Measurements from ENCODE around the gene NPY5R. TPM values are rescaled to one million over a fixed set of nuclear protein-coding genes. Genes with fewer than 3 reads are reported as not detected.

Gene NPY5R
- total RNA-seq, 1 donor from 2014 or later, result not detected

GRCh38 chr4:163350672-163351071 lies 7.0 kb downstream of the NPY5R start:
- intact Hi-C loops (cut with micrococcal nuclease), result loop anchor here (10.0 kb wide), 1 partner anchor 194 kb away; no protein-coding TSS in a partner anchor
- H3K36me3 Mint-ChIP-seq (ENCODE audit: low read depth), result no peaks in the 10 kb centered on the region
- no peaks in the 10 kb centered on the region for H3K9me3 Mint-ChIP-seq
- no peak for DNase-seq (ENCODE audit: low spot score)
- no peak overlapping the region for H3K27ac Mint-ChIP-seq
- H3K27me3 Mint-ChIP-seq (ENCODE audit: low read depth), result peaks cover 10% of the 10 kb centered on the region
- H3K4me3 Mint-ChIP-seq (ENCODE audit: low read depth), result no peak overlapping the region
- no peaks in the 10 kb centered on the region for H3K4me1 Mint-ChIP-seq (ENCODE audit: low read depth)

DNA sequence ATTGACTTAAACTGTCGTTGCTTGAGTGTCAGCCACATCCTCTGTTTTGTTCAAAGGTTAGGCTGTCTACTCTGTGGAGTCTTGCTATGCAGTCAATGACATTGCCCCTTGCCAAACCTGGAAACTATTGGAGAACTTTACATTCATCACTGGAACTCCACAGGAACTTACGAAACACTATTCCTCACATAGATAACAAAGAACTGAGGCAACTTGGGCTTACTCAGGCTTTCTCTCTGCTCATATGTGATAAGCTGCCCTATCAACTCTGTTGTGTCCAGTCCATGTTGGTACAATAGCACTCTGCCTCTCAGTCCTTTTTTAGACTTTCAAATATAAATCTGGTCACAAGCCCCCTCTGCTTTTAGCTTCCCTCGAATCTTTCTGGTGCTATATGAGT lies 9.4 kb downstream of the NPY5R start:
- no peak for DNase-seq (ENCODE audit: low spot score)
- Mint-ChIP-seq H3K4me3 (ENCODE audit: low read depth) (no peak overlapping the region), H3K36me3 (ENCODE audit: low read depth) (no peaks in the 10 kb centered on the region), H3K4me1 (ENCODE audit: low read depth) (no peaks in the 10 kb centered on the region), H3K9me3 (no peaks in the 10 kb centered on the region), H3K27me3 (ENCODE audit: low read depth) (no peaks in the 10 kb centered on the region), H3K27ac (no peak overlapping the region)
- intact Hi-C loops (cut with micrococcal nuclease), result loop anchor here (10.0 kb wide), 1 partner anchor 192 kb away; no protein-coding TSS in a partner anchor

- H3K36me3 Mint-ChIP-seq (ENCODE audit: low read depth), result no peaks in the 10 kb centered on the region
- H3K9me3 Mint-ChIP-seq, result no peaks in the 10 kb centered on the region
- no peaks in the 10 kb centered on the region for H3K4me1 Mint-ChIP-seq (ENCODE audit: low read depth)
- no peak overlapping the region for H3K27ac Mint-ChIP-seq
- DNase-seq (ENCODE audit: low spot score), result no peak
- H3K4me3 Mint-ChIP-seq (ENCODE audit: low read depth), result no peak overlapping the region
- intact Hi-C loops (cut with micrococcal nuclease), result loop anchor here (10.0 kb wide), 1 partner anchor 189 kb away; no protein-coding TSS in a partner anchor
- H3K27me3 Mint-ChIP-seq (ENCODE audit: low read depth), result no peaks in the 10 kb centered on the region
Measured at GRCh38 chr4:163356104-163356503, 12.4 kb downstream of the NPY5R start.

DNA sequence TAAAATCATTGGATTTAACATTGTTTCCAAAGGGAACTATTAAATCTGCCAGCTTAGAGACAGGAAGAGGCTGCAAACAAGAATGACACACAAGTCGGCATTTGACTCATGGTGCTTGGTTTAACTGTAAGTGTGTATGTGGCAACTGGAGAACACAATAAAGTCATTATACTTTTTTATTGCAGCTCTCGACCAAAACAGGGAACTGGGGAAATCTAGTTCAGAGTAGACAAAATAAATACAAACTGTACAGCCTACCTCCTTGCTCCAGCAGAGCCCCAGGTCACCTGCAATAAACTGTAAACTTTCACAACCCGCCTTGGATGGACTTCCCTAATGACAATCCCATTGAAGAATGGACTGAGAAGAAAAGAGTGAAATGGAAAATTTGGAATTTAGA lies 24.0 kb downstream of the NPY5R start:
- intact Hi-C loops (cut with micrococcal nuclease), result no loop called here

GRCh38 chr4:163372029-163372428 lies 28.3 kb downstream of the NPY5R start:
- H3K27ac Mint-ChIP-seq, result no peak overlapping the region
- H3K9me3 Mint-ChIP-seq, result no peaks in the 10 kb centered on the region
- no peaks in the 10 kb centered on the region for H3K27me3 Mint-ChIP-seq (ENCODE audit: low read depth)
- H3K4me1 Mint-ChIP-seq (ENCODE audit: low read depth), result no peaks in the 10 kb centered on the region
- H3K36me3 Mint-ChIP-seq (ENCODE audit: low read depth), result no peaks in the 10 kb centered on the region
- no peak overlapping the region for H3K4me3 Mint-ChIP-seq (ENCODE audit: low read depth)
- DNase-seq (ENCODE audit: low spot score), result no peak
- intact Hi-C loops (cut with micrococcal nuclease), result no loop called here

More for the DNA sequence above, 24.0 kb downstream of the NPY5R start:
- H3K36me3 Mint-ChIP-seq (ENCODE audit: low read depth), result no peaks in the 10 kb centered on the region
- H3K4me1 Mint-ChIP-seq (ENCODE audit: low read depth), result no peaks in the 10 kb centered on the region
- H3K27me3 Mint-ChIP-seq (ENCODE audit: low read depth), result no peaks in the 10 kb centered on the region
- DNase-seq (ENCODE audit: low spot score), result no peak
- H3K9me3 Mint-ChIP-seq, result no peaks in the 10 kb centered on the region
- no peak overlapping the region for H3K4me3 Mint-ChIP-seq (ENCODE audit: low read depth)
- H3K27ac Mint-ChIP-seq, result no peak overlapping the region

DNA sequence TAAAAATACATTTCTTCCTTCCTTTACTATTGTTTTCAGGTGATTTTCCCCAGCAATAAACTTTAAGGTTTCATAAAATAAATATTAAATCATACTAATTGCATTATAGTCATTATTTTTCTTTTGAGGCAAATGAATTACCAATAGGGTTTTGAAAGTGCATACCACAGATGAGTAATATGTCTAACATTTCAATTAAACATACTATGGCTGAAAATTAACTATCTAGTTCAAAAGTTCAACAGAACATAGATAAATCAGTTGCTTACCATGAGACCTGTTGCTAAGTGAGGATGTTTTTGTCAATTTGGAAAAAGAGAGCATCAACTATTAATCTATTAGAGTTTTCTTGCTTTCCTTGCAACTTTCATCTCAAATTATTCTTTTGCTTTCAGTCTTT lies 35.0 kb downstream of the NPY5R start:
- Mint-ChIP-seq H3K36me3 (ENCODE audit: low read depth) (no peaks in the 10 kb centered on the region), H3K9me3 (no peaks in the 10 kb centered on the region), H3K27me3 (ENCODE audit: low read depth) (no peaks in the 10 kb centered on the region), H3K27ac (no peak overlapping the region), H3K4me3 (ENCODE audit: low read depth) (no peak overlapping the region), H3K4me1 (ENCODE audit: low read depth) (no peaks in the 10 kb centered on the region)
- intact Hi-C loops (cut with micrococcal nuclease), result no loop called here
- no peak for DNase-seq (ENCODE audit: low spot score)

DNA sequence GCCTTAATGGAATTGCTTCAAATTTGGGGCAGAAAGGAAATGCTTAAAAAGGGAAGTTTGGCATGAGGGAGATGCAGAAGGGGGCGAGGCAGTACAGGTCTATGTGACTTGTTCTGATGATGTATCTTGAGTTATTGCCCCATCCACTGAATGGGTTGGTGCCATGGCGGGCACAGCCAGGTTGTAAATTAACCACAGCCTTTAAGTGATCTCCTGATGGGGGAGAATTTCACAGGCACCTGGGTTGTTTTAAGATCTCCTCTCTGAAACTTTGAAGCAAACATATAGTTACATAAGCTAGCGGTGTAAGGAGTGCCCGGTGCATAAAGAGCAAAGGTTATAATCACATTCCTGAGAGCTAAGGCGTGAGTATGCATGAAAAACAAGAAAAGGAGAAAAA lies 37.0 kb downstream of the NPY5R start:
- Mint-ChIP-seq H3K27me3 (ENCODE audit: low read depth) (no peaks in the 10 kb centered on the region), H3K36me3 (ENCODE audit: low read depth) (no peaks in the 10 kb centered on the region), H3K9me3 (no peaks in the 10 kb centered on the region), H3K4me1 (ENCODE audit: low read depth) (no peaks in the 10 kb centered on the region), H3K4me3 (ENCODE audit: low read depth) (no peak overlapping the region), H3K27ac (no peak overlapping the region)
- intact Hi-C loops (cut with micrococcal nuclease), result no loop called here
- DNase-seq (ENCODE audit: low spot score), result no peak

- Mint-ChIP-seq H3K9me3 (no peaks in the 10 kb centered on the region), H3K4me3 (ENCODE audit: low read depth) (no peak overlapping the region), H3K4me1 (ENCODE audit: low read depth) (no peaks in the 10 kb centered on the region), H3K36me3 (ENCODE audit: low read depth) (no peaks in the 10 kb centered on the region), H3K27ac (no peak overlapping the region), H3K27me3 (ENCODE audit: low read depth) (no peaks in the 10 kb centered on the region)
- intact Hi-C loops (cut with micrococcal nuclease), result no loop called here
- no peak for DNase-seq (ENCODE audit: low spot score)
Measured at GRCh38 chr4:163382178-163382869, 38.6 kb downstream of the NPY5R start.

DNA sequence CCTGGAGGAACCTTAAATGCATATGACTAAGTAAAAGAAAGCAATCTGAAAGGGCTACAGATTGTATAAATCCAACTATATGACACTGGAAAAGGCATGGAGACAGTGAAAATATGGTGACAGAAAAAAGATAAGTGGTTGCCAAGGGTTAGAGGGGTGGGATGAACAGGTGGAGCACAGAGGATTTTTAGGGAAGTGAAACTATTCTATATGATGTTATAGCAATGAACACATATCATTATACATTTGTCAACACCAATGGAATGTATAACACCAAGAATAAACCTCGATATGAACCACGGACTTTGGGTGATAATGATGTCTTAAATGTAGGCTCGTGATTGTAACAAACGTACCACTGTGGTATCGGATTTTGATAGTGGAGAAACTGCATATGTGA lies 40.7 kb downstream of the NPY5R start:
- Mint-ChIP-seq H3K36me3 (ENCODE audit: low read depth) (no peaks in the 10 kb centered on the region), H3K4me3 (ENCODE audit: low read depth) (no peak overlapping the region), H3K27me3 (ENCODE audit: low read depth) (no peaks in the 10 kb centered on the region), H3K27ac (no peak overlapping the region), H3K9me3 (no peaks in the 10 kb centered on the region), H3K4me1 (ENCODE audit: low read depth) (no peaks in the 10 kb centered on the region)
- DNase-seq (ENCODE audit: low spot score), result no peak
- intact Hi-C loops (cut with micrococcal nuclease), result no loop called here

DNA sequence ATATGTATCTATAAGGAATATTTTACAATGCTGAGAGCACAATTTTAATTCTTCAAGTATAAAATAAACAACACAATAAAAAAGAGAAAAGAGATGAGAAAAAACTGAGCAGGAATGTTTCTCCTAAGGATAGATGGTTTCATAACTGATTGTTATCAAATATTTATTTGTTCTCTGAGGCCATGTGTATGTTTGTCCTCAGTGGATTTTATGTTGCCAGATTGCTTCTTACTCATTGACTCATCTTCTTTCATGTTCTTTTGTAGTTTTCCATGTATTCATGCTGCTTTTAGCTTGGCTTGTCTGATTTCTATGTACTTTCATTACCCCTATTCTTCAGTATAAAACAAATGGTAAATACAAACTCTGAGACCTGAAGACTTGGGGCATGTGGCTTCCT lies 41.2 kb downstream of the NPY5R start:
- Mint-ChIP-seq H3K4me1 (ENCODE audit: low read depth) (no peaks in the 10 kb centered on the region), H3K27me3 (ENCODE audit: low read depth) (no peaks in the 10 kb centered on the region), H3K27ac (no peak overlapping the region), H3K9me3 (no peaks in the 10 kb centered on the region), H3K36me3 (ENCODE audit: low read depth) (no peaks in the 10 kb centered on the region), H3K4me3 (ENCODE audit: low read depth) (no peak overlapping the region)
- intact Hi-C loops (cut with micrococcal nuclease), result no loop called here
- DNase-seq (ENCODE audit: low spot score), result no peak

DNA sequence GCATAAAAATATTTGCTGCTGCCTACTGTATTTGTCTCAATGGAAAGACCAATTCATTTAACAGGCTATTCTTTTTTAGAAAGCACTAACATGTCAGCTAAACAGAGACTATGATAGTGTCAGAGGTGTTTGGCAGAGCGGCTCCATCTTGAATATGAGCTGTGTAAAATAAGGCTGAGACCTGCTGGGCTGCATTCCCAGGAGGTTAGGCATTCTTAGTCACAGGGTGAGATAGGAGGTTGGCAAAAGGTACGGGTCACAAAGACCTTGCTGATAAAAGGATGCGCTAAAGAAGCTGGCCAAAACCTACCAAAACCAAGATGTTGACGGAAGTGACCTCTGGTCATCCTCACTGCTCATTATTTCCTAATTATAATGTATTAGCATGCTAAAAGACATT lies 41.8 kb downstream of the NPY5R start:
- H3K4me1 Mint-ChIP-seq (ENCODE audit: low read depth), result no peaks in the 10 kb centered on the region
- H3K36me3 Mint-ChIP-seq (ENCODE audit: low read depth), result no peaks in the 10 kb centered on the region
- H3K27ac Mint-ChIP-seq, result no peak overlapping the region
- no peaks in the 10 kb centered on the region for H3K9me3 Mint-ChIP-seq
- DNase-seq (ENCODE audit: low spot score), result no peak
- H3K4me3 Mint-ChIP-seq (ENCODE audit: low read depth), result no peak overlapping the region
- H3K27me3 Mint-ChIP-seq (ENCODE audit: low read depth), result no peaks in the 10 kb centered on the region
- intact Hi-C loops (cut with micrococcal nuclease), result no loop called here

DNA sequence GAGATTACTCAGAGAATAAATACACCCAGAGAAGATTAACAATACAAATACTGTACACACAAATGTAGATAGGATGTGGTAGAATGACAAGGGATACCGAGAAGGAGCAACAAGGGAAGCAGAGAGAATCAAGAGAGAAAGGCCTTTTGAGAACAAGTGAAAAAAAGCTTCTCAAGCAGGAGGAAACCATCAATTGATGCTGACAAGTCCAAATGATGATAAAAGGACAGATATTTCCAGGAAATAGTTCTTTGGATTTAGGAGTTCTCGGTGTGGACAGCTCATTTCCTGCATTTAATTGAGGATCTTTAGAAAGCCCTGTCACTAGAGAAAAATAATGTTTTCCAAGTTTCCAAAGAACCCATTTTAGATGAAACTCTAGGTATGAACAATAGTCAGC lies 48.1 kb downstream of the NPY5R start:
- Mint-ChIP-seq H3K27me3 (ENCODE audit: low read depth) (peaks cover 3% of the 10 kb centered on the region), H3K4me3 (ENCODE audit: low read depth) (no peak overlapping the region), H3K36me3 (ENCODE audit: low read depth) (no peaks in the 10 kb centered on the region), H3K27ac (no peak overlapping the region), H3K4me1 (ENCODE audit: low read depth) (no peaks in the 10 kb centered on the region), H3K9me3 (no peaks in the 10 kb centered on the region)
- intact Hi-C loops (cut with micrococcal nuclease), result no loop called here
- no peak for DNase-seq (ENCODE audit: low spot score)

DNA sequence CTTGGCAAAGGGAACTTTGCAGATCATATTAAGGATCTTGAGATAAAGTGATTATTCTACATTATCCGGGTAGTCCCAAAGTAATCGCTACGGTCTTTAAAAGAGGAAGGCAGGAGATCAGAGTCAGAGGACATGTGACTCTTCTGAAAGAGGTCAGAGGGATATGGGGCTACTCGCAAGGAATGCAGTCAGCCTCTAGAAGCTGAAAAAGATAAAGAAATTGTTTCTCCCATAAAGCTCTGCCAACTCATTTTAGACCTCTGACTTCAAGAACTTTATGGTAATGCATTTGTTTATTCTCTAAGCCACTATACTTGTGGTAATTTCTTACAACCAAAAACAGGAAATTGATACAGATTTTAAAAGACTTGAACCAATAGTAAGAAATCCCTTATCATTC lies 48.6 kb downstream of the NPY5R start:
- intact Hi-C loops (cut with micrococcal nuclease), result no loop called here
- Mint-ChIP-seq H3K4me1 (ENCODE audit: low read depth) (no peaks in the 10 kb centered on the region), H3K27ac (no peak overlapping the region), H3K27me3 (ENCODE audit: low read depth) (peaks cover 3% of the 10 kb centered on the region), H3K36me3 (ENCODE audit: low read depth) (no peaks in the 10 kb centered on the region), H3K9me3 (no peaks in the 10 kb centered on the region), H3K4me3 (ENCODE audit: low read depth) (no peak overlapping the region)
- no peak for DNase-seq (ENCODE audit: low spot score)

GRCh38 chr4:163393471-163393870 lies 49.8 kb downstream of the NPY5R start:
- no peak for DNase-seq (ENCODE audit: low spot score)
- H3K9me3 Mint-ChIP-seq, result no peaks in the 10 kb centered on the region
- no peaks in the 10 kb centered on the region for H3K36me3 Mint-ChIP-seq (ENCODE audit: low read depth)
- H3K4me1 Mint-ChIP-seq (ENCODE audit: low read depth), result no peaks in the 10 kb centered on the region
- intact Hi-C loops (cut with micrococcal nuclease), result no loop called here
- peaks cover 3% of the 10 kb centered on the region for H3K27me3 Mint-ChIP-seq (ENCODE audit: low read depth)
- H3K4me3 Mint-ChIP-seq (ENCODE audit: low read depth), result no peak overlapping the region
- H3K27ac Mint-ChIP-seq, result no peak overlapping the region

Data from activated T-helper 2 cell treated with anti-CD3 and anti-CD28 coated beads, Interferon-gamma antibody, Interleukin-2, Interleukin-4, amounts not matched to agents 10 μg/mL and 5 μg/mL and 100 μg/mL, durations not matched to agents 14 hours and 24 hours and 36 hours (primary cell).